H9 (cell line): Measurements from ENCODE around the gene FHIP1B. TPM values are rescaled to one million over a fixed set of nuclear protein-coding genes. Genes with fewer than 3 reads are reported as not detected.

ENCODE experiments used
- DNase-seq: peaks from one replicate; pipeline ENCODE4 v3.0.0-alpha.2; 2017
- H2AFZ ChIP-seq: one replicate; pipeline ENCODE4 v1.6.1; 2013; ENCODE audit warnings: mild to moderate bottlenecking, low read length, control low read depth, moderate library complexity
- H2AK5ac ChIP-seq: 2 replicates; pipeline ENCODE4 v1.6.1; 2013; ENCODE audit warnings: low read length, control low read depth, mixed read lengths; ENCODE audit not compliant: insufficient read length
- H2BK120ac ChIP-seq: one replicate; pipeline ENCODE4 v1.6.1; 2013; ENCODE audit warnings: low read depth, mild to moderate bottlenecking, low read length, control low read depth, inconsistent platforms; ENCODE audit not compliant: poor library complexity, severe bottlenecking
- H2BK12ac ChIP-seq: 2 replicates; pipeline ENCODE4 v1.6.1; 2013; ENCODE audit warnings: low read length, control low read depth, mixed read lengths, low read depth; ENCODE audit not compliant: insufficient read length
- H2BK15ac ChIP-seq: 2 replicates; pipeline ENCODE4 v1.6.1; 2013; ENCODE audit warnings: low read depth, low read length, control low read depth
- H2BK20ac ChIP-seq: one replicate; pipeline ENCODE4 v1.6.1; 2013; ENCODE audit warnings: low read depth, mild to moderate bottlenecking, low read length, control low read depth, inconsistent platforms; ENCODE audit not compliant: poor library complexity, severe bottlenecking
- H2BK5ac ChIP-seq: 2 replicates; pipeline ENCODE4 v1.6.1; 2013; ENCODE audit warnings: low read length, control low read depth, mixed read lengths; ENCODE audit not compliant: insufficient read length
- H3K14ac ChIP-seq: 2 replicates; pipeline ENCODE4 v1.6.1; 2013; ENCODE audit warnings: low read length, control low read depth; ENCODE audit not compliant: insufficient read depth
- H3K18ac ChIP-seq: 2 replicates; pipeline ENCODE4 v1.6.1; 2013; ENCODE audit warnings: low read depth, mild to moderate bottlenecking, mixed read lengths, low read length, control low read depth; ENCODE audit not compliant: insufficient read length
- H3K23ac ChIP-seq: 2 replicates; pipeline ENCODE4 v1.6.1; 2013; ENCODE audit warnings: low read length, control low read depth, mixed read lengths, low read depth; ENCODE audit not compliant: insufficient read length
- H3K23me2 ChIP-seq: 2 replicates; pipeline ENCODE4 v1.6.1; 2013; ENCODE audit warnings: low read depth, mild to moderate bottlenecking, mixed read lengths, low read length, control low read depth; ENCODE audit not compliant: insufficient read length, poor library complexity, severe bottlenecking
- H3K27ac ChIP-seq: 2 replicates; pipeline ENCODE4 v1.5.1; 2013; ENCODE audit warnings: low read length, control low read depth, mixed read lengths, low read depth; ENCODE audit not compliant: insufficient read length
- H3K27me3 ChIP-seq: 2 replicates; pipeline ENCODE4 v1.6.1; 2013; ENCODE audit warnings: low read length, control low read depth, inconsistent platforms; ENCODE audit not compliant: insufficient read depth
- H3K4ac ChIP-seq: 2 replicates; pipeline ENCODE4 v1.6.1; 2013; ENCODE audit warnings: low read depth, mild to moderate bottlenecking, control low read depth, inconsistent platforms, low read length, moderate library complexity
- H3K4me1 ChIP-seq: 2 replicates; pipeline ENCODE4 v1.6.1; 2013; ENCODE audit warnings: low read length, control low read depth, inconsistent platforms; ENCODE audit not compliant: insufficient read depth
- H3K4me2 ChIP-seq: 2 replicates; pipeline ENCODE4 v1.6.1; 2013; ENCODE audit warnings: low read length, control low read depth, mixed read lengths; ENCODE audit not compliant: insufficient read length, insufficient read depth
- H3K56ac ChIP-seq: 2 replicates; pipeline ENCODE4 v1.6.1; 2013; ENCODE audit warnings: low read depth, mild to moderate bottlenecking, mixed read lengths, low read length, control low read depth; ENCODE audit not compliant: insufficient read length
- H3K79me1 ChIP-seq: 2 replicates; pipeline ENCODE4 v1.6.1; 2013; ENCODE audit warnings: low read depth, mild to moderate bottlenecking, moderate library complexity, low read length, control low read depth, inconsistent platforms; ENCODE audit not compliant: insufficient read depth, poor library complexity, severe bottlenecking
- H3K79me2 ChIP-seq: 2 replicates; pipeline ENCODE4 v1.6.1; 2013; ENCODE audit warnings: low read length, control low read depth, inconsistent platforms; ENCODE audit not compliant: insufficient read depth
- H3K9ac ChIP-seq: 2 replicates; pipeline ENCODE4 v1.6.1; 2013; ENCODE audit warnings: low read length, control low read depth, mixed read lengths; ENCODE audit not compliant: insufficient read length; ENCODE audit errors: extremely low read depth
- H3K9me3 ChIP-seq: one replicate; pipeline ENCODE4 v1.6.1; 2013; ENCODE audit warnings: low read depth, low read length, inconsistent platforms; ENCODE audit not compliant: control insufficient read depth
- H3T11ph ChIP-seq: one replicate; pipeline ENCODE4 v1.6.1; 2013; ENCODE audit warnings: mild to moderate bottlenecking, low read length, control low read depth, inconsistent platforms
- H4K20me1 ChIP-seq: one replicate; pipeline ENCODE4 v1.6.1; 2013; ENCODE audit not compliant: control insufficient read depth, insufficient read length, insufficient read depth
- H4K5ac ChIP-seq: 2 replicates; pipeline ENCODE4 v1.6.1; 2013; ENCODE audit warnings: low read depth, mild to moderate bottlenecking, mixed read lengths, low read length, control low read depth; ENCODE audit not compliant: insufficient read length
- H4K8ac ChIP-seq: replicated peaks from 2 replicates; pipeline ENCODE4 v1.6.1; 2013; ENCODE audit warnings: low read length, control low read depth, mixed read lengths, low read depth; ENCODE audit not compliant: insufficient read length
- H4K91ac ChIP-seq: 2 replicates; pipeline ENCODE4 v1.6.1; 2013; ENCODE audit warnings: low read depth, mild to moderate bottlenecking, moderate library complexity, mixed read lengths, low read length, control low read depth; ENCODE audit not compliant: insufficient read length
- H3K27ac Mint-ChIP-seq, 3 experiments: 2 replicates in 2 of 3; 3 replicates in 1 of 3; pipeline ENCODE4 v1.8.0; 2020 to 2021; ENCODE audit warnings: mixed read lengths in 3 of 3, mild to moderate bottlenecking in 1 of 3, moderate library complexity in 1 of 3
- H3K27me3 Mint-ChIP-seq: 2 replicates; pipeline ENCODE4 v1.8.0; 2021; ENCODE audit warnings: low read depth, mild to moderate bottlenecking, moderate library complexity, mixed read lengths
- H3K36me3 Mint-ChIP-seq, 3 experiments: 2 replicates in 2 of 3; 3 replicates in 1 of 3; pipeline ENCODE4 v1.8.0; 2020 to 2021; ENCODE audit warnings: low read depth in 3 of 3, mixed read lengths in 3 of 3; ENCODE audit not compliant: insufficient read depth in 1 of 3
- H3K4me1 Mint-ChIP-seq, 2 experiments: 2 replicates each; pipeline ENCODE4 v1.8.0; 2020; ENCODE audit warnings: mixed read lengths in 2 of 2
- H3K4me3 Mint-ChIP-seq, 2 experiments: 2 replicates in 1 of 2; 3 replicates in 1 of 2; pipeline ENCODE4 v1.8.0; 2020 to 2021; ENCODE audit warnings: mild to moderate bottlenecking in 2 of 2, mixed read lengths in 2 of 2, moderate library complexity in 1 of 2
- H3K9me3 Mint-ChIP-seq, 2 experiments: 2 replicates in 1 of 2; 3 replicates in 1 of 2; pipeline ENCODE4 v1.8.0; 2020; ENCODE audit warnings: mild to moderate bottlenecking in 2 of 2, mixed read lengths in 2 of 2, moderate library complexity in 1 of 2
- CTCF ChIP-seq: fragments of 200-600 bp; sonication (generic); conservative IDR thresholded peaks from 3 replicates; pipeline ENCODE4 v1.8.0; 2021; ENCODE audit warnings: antibody characterized with exemption, mild to moderate bottlenecking
- total RNA-seq: library from RNA; stranded (reverse); gene quantifications from 2 replicates; pipeline ENCODE4 v1.2.1, GENCODE V29; 2021

Gene FHIP1B
- total RNA-seq, 1 experiment from 2014 or later, result 28.5 TPM

GRCh38 chr11:6191742-6192141, 42.7 kb downstream of the FHIP1B start:
- H3K14ac ChIP-seq, result no peak overlapping the region
- no peak overlapping the region for H2BK5ac ChIP-seq
- H3K79me1 ChIP-seq, result no peaks in the 10 kb centered on the region
- no peaks in the 10 kb centered on the region for H3K23me2 ChIP-seq
- H3K27me3 ChIP-seq, result no peaks in the 10 kb centered on the region
- H3K27ac ChIP-seq, result no peak overlapping the region
- H2AK5ac ChIP-seq, result no peak overlapping the region
- Mint-ChIP-seq H3K27me3 (no peaks in the 10 kb centered on the region), H3K36me3 (peaks cover 0 to 2% (median 0%) of the 10 kb centered on the region in 3 experiments; a peak in 2 of 7 replicates), H3K4me1 (no peaks in the 10 kb centered on the region), H3K9me3 (peaks cover 0 to under 1% of the 10 kb centered on the region in 2 experiments; a peak in 2 of 5 replicates), H3K27ac (no peak overlapping the region), H3K4me3 (no peak overlapping the region)
- no peak overlapping the region for H3K4ac ChIP-seq
- no peak for TF ChIP-seq CTCF
- H4K20me1 ChIP-seq, result no peaks in the 10 kb centered on the region
- H3K79me2 ChIP-seq, result no peaks in the 10 kb centered on the region
- no peak overlapping the region for H2AFZ ChIP-seq
- H3K9ac ChIP-seq, result no peak overlapping the region
- no peak overlapping the region for H2BK12ac ChIP-seq
- H3K56ac ChIP-seq, result no peak overlapping the region
- no peak overlapping the region for H2BK120ac ChIP-seq
- no peak overlapping the region for H4K91ac ChIP-seq
- H2BK20ac ChIP-seq, result no peak overlapping the region
- H3K18ac ChIP-seq, result no peak overlapping the region
- H3K23ac ChIP-seq, result no peak overlapping the region
- no peak overlapping the region for H4K5ac ChIP-seq
- no peaks in the 10 kb centered on the region for H3K4me1 ChIP-seq
- no peak for DNase-seq
- no peak overlapping the region for H3T11ph ChIP-seq
- no peak overlapping the region for H3K4me2 ChIP-seq
- H2BK15ac ChIP-seq, result no peak overlapping the region
- no peaks in the 10 kb centered on the region for H3K9me3 ChIP-seq
- H4K8ac ChIP-seq, result no peak overlapping the region
